Small intestine (tissue), 7 donors: ENCODE results near the gene IL24. TPM values are rescaled to one million over a fixed set of nuclear protein-coding genes. Genes with fewer than 3 reads are reported as not detected.
A peak's percentile ranks its signal among the peaks of the same experiment; 100 is the strongest.

Source experiments
- DNase-seq, 2 donors: peaks; one replicate each; pipeline versions ENCODE4 v3.0.0 to v3.0.0-alpha.2; 2013
- FAIRE-seq: peaks from 2 replicates; lab custom pipeline; 2012; peaks lifted over from hg19 to GRCh38; lab: Jason Lieb, UNC
- H3K27ac ChIP-seq, 3 donors: one replicate each; pipeline ENCODE4 v1.5.1; 2013; ENCODE audit warnings: low read length in 2 of 3, mild to moderate bottlenecking in 2 of 3, control low read depth in 1 of 3, inconsistent platforms in 1 of 3, low read depth in 1 of 3, moderate library complexity in 1 of 3
- H3K27me3 ChIP-seq, 3 donors: one replicate each; pipeline ENCODE4 v1.6.1; 2013; ENCODE audit warnings: low read length in 3 of 3, inconsistent platforms in 1 of 3; ENCODE audit not compliant: control insufficient read depth in 3 of 3, insufficient read depth in 3 of 3
- H3K36me3 ChIP-seq, 3 donors: one replicate each; pipeline ENCODE4 v1.6.1; 2013; ENCODE audit warnings: low read length in 3 of 3, inconsistent platforms in 1 of 3, low read depth in 1 of 3, mild to moderate bottlenecking in 1 of 3, moderate library complexity in 1 of 3; ENCODE audit not compliant: control insufficient read depth in 3 of 3, insufficient read depth in 2 of 3
- H3K4me1 ChIP-seq, 3 donors: one replicate each; pipeline ENCODE4 v1.6.1; 2013; ENCODE audit warnings: low read length in 2 of 3, inconsistent platforms in 1 of 3, low read depth in 1 of 3, mild to moderate bottlenecking in 1 of 3, moderate library complexity in 1 of 3; ENCODE audit not compliant: control insufficient read depth in 3 of 3, insufficient read depth in 2 of 3
- H3K4me3 ChIP-seq, 3 donors: one replicate each; pipeline ENCODE4 v1.5.1; 2013; ENCODE audit warnings: low read length in 3 of 3, control low read depth in 1 of 3, inconsistent platforms in 1 of 3, low read depth in 1 of 3, mild to moderate bottlenecking in 1 of 3, moderate library complexity in 1 of 3
- H3K9me3 ChIP-seq, 2 donors: one replicate each; pipeline ENCODE4 v1.6.1; 2013; ENCODE audit warnings: low read depth in 1 of 2, low read length in 1 of 2; ENCODE audit not compliant: control insufficient read depth in 2 of 2, insufficient read depth in 1 of 2
- WGBS, 3 donors: extraction: QIAGEN DNeasy Blood & Tissue Kit; methylation state at CpG; one replicate each; pipeline ENCODE4 v1.1.7; 2013; 5-methylcytosine and 5-hydroxymethylcytosine counted together
- polyA plus RNA-seq, 4 donors: library from polyadenylated mRNA; stranded (reverse) in 3 of 4; unstranded in 1 of 4; fragments of 200-250 nt in 3 of 4; fragments of 120-200 nt in 1 of 4; gene quantifications; one replicate each; pipeline versions ENCODE4 v1.2.1 to v1.2.3, GENCODE V29; 2013
- donor health status: healthy with polysubstance abuse.
- donor health status: control.
- donor health status: control.
- donor health status: Bipolar disorder and iron deficiency.
- donor health status: healthy.

IL24 gene
- polyA plus RNA-seq, 4 donors = 0.24 to 0.34 TPM; not detected in 2

- peaks cover 4 to 38% (median 5%) of the 10 kb centered on the region in 3 donors for H3K4me1 ChIP-seq
- H3K9me3 ChIP-seq = no peaks in the 10 kb centered on the region
- 60 to 78% (median 63%) methylated on average over 6 of the region's 6 CpGs for WGBS, 3 donors
- no peaks in the 10 kb centered on the region for H3K27me3 ChIP-seq
- peaks cover 3 to 34% (median 12%) of the 10 kb centered on the region in 3 donors for H3K36me3 ChIP-seq
- peak overlapping the region in 2 of 3 donors; percentile 55 to 62 for H3K27ac ChIP-seq
- DNase-seq (no peak), FAIRE-seq (no peak)
- no peak overlapping the region for H3K4me3 ChIP-seq
Observed at GRCh38 chr1:206929524-206929923, 32.3 kb downstream of the IL24 start.

GRCh38 chr1:206930210-206930798, 33.1 kb downstream of the IL24 start:
- no peak for FAIRE-seq
- Histone ChIP-seq H3K9me3 (no peaks in the 10 kb centered on the region), H3K27ac (peak overlapping the region in 2 of 3 donors; percentile 55 to 62), H3K36me3 (peaks cover 5 to 37% (median 12%) of the 10 kb centered on the region in 3 donors), H3K4me3 (no peak overlapping the region), H3K27me3 (no peaks in the 10 kb centered on the region), H3K4me1 (peaks cover 4 to 31% (median 5%) of the 10 kb centered on the region in 3 donors)
- whole genome bisulfite sequencing, 3 donors = 46 to 55% (median 50%) methylated on average over 17 of the region's 17 CpGs
- peak in 1 of 2 donors; percentile 18 for DNase-seq

GRCh38 chr1:206931709-206932108, 34.5 kb downstream of the IL24 start:
- Histone ChIP-seq H3K27me3 (no peaks in the 10 kb centered on the region), H3K4me1 (peaks cover 4 to 27% (median 5%) of the 10 kb centered on the region in 3 donors), H3K9me3 (no peaks in the 10 kb centered on the region), H3K4me3 (no peak overlapping the region), H3K27ac (peak overlapping the region in 1 of 3 donors; percentile 3), H3K36me3 (peaks cover 5 to 45% (median 12%) of the 10 kb centered on the region in 3 donors)
- 65 to 75% (median 69%) methylated on average over 6 of the region's 6 CpGs for WGBS, 3 donors
- FAIRE-seq (no peak), DNase-seq (no peak)

GRCh38 chr1:206932177-206932576, 34.9 kb downstream of the IL24 start:
- Histone ChIP-seq H3K9me3 (no peaks in the 10 kb centered on the region), H3K27me3 (no peaks in the 10 kb centered on the region), H3K27ac (peak overlapping the region in 2 of 3 donors; percentile 3 to 18), H3K4me1 (peaks cover 4 to 26% (median 5%) of the 10 kb centered on the region in 3 donors), H3K4me3 (no peak overlapping the region), H3K36me3 (peaks cover 5 to 50% (median 12%) of the 10 kb centered on the region in 3 donors)
- DNase-seq = no peak
- no peak for FAIRE-seq
- 50 to 67% (median 59%) methylated on average over 8 of the region's 8 CpGs for WGBS, 3 donors

GRCh38 chr1:206933333-206933945, 36.2 kb downstream of the IL24 start:
- DNase-seq (peak in 1 of 2 donors; percentile 42), FAIRE-seq (no peak)
- H3K27me3 ChIP-seq = no peaks in the 10 kb centered on the region

GRCh38 chr1:206935491-206936067, 38.3 kb downstream of the IL24 start:
- Histone ChIP-seq H3K4me3 (no peak overlapping the region), H3K27me3 (no peaks in the 10 kb centered on the region), H3K36me3 (peaks cover 5 to 61% (median 8%) of the 10 kb centered on the region in 3 donors), H3K9me3 (peaks cover 0 to 7% of the 10 kb centered on the region in 2 donors), H3K27ac (peak overlapping the region in 2 of 3 donors; percentile 3 to 17), H3K4me1 (peaks cover 0 to 18% (median under 1%) of the 10 kb centered on the region in 3 donors)
- DNase-seq (peak in 1 of 2 donors; percentile 48), FAIRE-seq (no peak)
- 40 to 56% (median 40%) methylated on average over 19 of the region's 19 CpGs for WGBS, 3 donors

More at GRCh38 chr1:206933333-206933945, 36.2 kb downstream of the IL24 start:
- H3K4me1 ChIP-seq = peaks cover 0 to 15% (median 4%) of the 10 kb centered on the region in 3 donors
- WGBS, 3 donors = 48 to 57% (median 55%) methylated on average over 8 of the region's 8 CpGs
- H3K4me3 ChIP-seq = no peak overlapping the region
- peaks cover 5 to 55% (median 12%) of the 10 kb centered on the region in 3 donors for H3K36me3 ChIP-seq
- H3K27ac ChIP-seq = no peak overlapping the region
- peaks cover 0 to 5% of the 10 kb centered on the region in 2 donors for H3K9me3 ChIP-seq

- DNase-seq (peak in 1 of 2 donors; percentile 55), FAIRE-seq (no peak)
- Histone ChIP-seq H3K27ac (peak overlapping the region in 1 of 3 donors; percentile 18), H3K4me1 (peaks cover 0 to 34% (median 3%) of the 10 kb centered on the region in 3 donors), H3K9me3 (peaks cover 0 to 7% of the 10 kb centered on the region in 2 donors), H3K27me3 (no peaks in the 10 kb centered on the region), H3K36me3 (peaks cover 5 to 51% (median 6%) of the 10 kb centered on the region in 3 donors), H3K4me3 (no peak overlapping the region)
- 28 to 62% (median 50%) methylated on average over 6 of the region's 6 CpGs for WGBS, 3 donors
Observed at GRCh38 chr1:206937425-206937824, 40.2 kb downstream of the IL24 start.

GRCh38 chr1:206939131-206939530, 41.9 kb downstream of the IL24 start:
- H3K36me3 ChIP-seq = peaks cover 2 to 38% (median 4%) of the 10 kb centered on the region in 3 donors
- H3K4me3 ChIP-seq = peak overlapping the region in 1 of 3 donors; percentile 4
- no peaks in the 10 kb centered on the region for H3K27me3 ChIP-seq
- peak in 1 of 2 donors; percentile 57 for DNase-seq
- 20 to 64% (median 44%) methylated on average over 13 of the region's 13 CpGs for WGBS, 3 donors
- peaks cover 0 to 49% (median 3%) of the 10 kb centered on the region in 3 donors for H3K4me1 ChIP-seq
- peak overlapping the region in 2 of 3 donors; percentile 27 to 67 for H3K27ac ChIP-seq
- peaks cover 0 to 7% of the 10 kb centered on the region in 2 donors for H3K9me3 ChIP-seq
- no peak for FAIRE-seq
